HepG2 (cell line): ENCODE data around the gene SMG7. TPM values are rescaled to one million over a fixed set of nuclear protein-coding genes. Genes with fewer than 3 reads are reported as not detected.

Experiments used
- ATAC-seq: fragments of 200-7000 bp; cut with Tn5 transposase; 3 replicates; pipeline ENCODE4 v1.9.1; 2020; ENCODE audit warnings: mild to moderate bottlenecking, moderate library complexity
- BruUV-seq: library from RNA; stranded (reverse); fragments of 400-500 nt; replicated peaks from 2 replicates; lab custom pipeline; 2021; lab: Mats Ljungman, UMichigan
- CTCF ChIA-PET: fragments of 300-600 bp; formaldehyde crosslinking; extraction: SDS; loops from one replicate; lab custom pipeline; 2021; ENCODE audit warnings: low total read pairs, inconsistent platforms, low intra/inter-chr PET ratio; lab: Yijun Ruan, JAX
- POLR2A ChIA-PET: fragments of 350-600 bp; sonication (Branson Sonifier 250); formaldehyde crosslinking; loops from one replicate; lab custom pipeline; 2020; ENCODE audit warnings: antibody characterized with exemption, inconsistent platforms; lab: Yijun Ruan, JAX
- DNase-seq: peaks from one replicate; pipeline ENCODE4 v3.0.0-alpha.2; 2015; ENCODE audit warnings: low spot score
- FAIRE-seq: peaks from 3 replicates; lab custom pipeline; 2011; peaks lifted over from hg19 to GRCh38; lab: Jason Lieb, UNC
- H2AFZ ChIP-seq: one replicate; pipeline ENCODE4 v1.6.1; 2011; ENCODE audit warnings: low read length, inconsistent platforms
- H3K27ac ChIP-seq: fragments of 300-600 bp; 3 replicates; pipeline ENCODE4 v1.8.0; 2011; ENCODE audit warnings: mixed run types, mild to moderate bottlenecking, mixed read lengths, low read length, inconsistent platforms; ENCODE audit not compliant: insufficient read depth; ENCODE audit errors: extremely low read length
- H3K27me3 ChIP-seq, 2 experiments: fragments of 200-600 bp in 1 of 2; 2 replicates in 1 of 2; 3 replicates in 1 of 2; pipeline versions ENCODE4 v1.6.0 to v1.8.0; 2011; ENCODE audit warnings: low read length in 2 of 2, mild to moderate bottlenecking in 2 of 2, moderate library complexity in 2 of 2, inconsistent platforms in 1 of 2; ENCODE audit not compliant: insufficient read depth in 2 of 2, control insufficient read depth in 1 of 2
- H3K36me3 ChIP-seq, 2 experiments: fragments of 200-600 bp in 1 of 2; replicated peaks in 1 of 2; 2 replicates in 1 of 2; 3 replicates in 1 of 2; pipeline versions ENCODE4 v1.5.1 to v1.8.0; 2011; ENCODE audit warnings: low read length in 2 of 2, inconsistent platforms in 1 of 2; ENCODE audit not compliant: insufficient read depth in 2 of 2, control insufficient read depth in 1 of 2
- H3K4me1 ChIP-seq: 2 replicates; pipeline ENCODE4 v1.5.1; 2012; ENCODE audit warnings: low read length, inconsistent platforms; ENCODE audit not compliant: insufficient read depth
- H3K4me2 ChIP-seq: 2 replicates; pipeline ENCODE4 v1.6.0; 2011; ENCODE audit warnings: low read depth, low read length, inconsistent platforms
- H3K4me3 ChIP-seq, 3 experiments: fragments of 200-600 bp in 1 of 3; sonication (generic), shearing (Covaris generic) in 1 of 3; replicated peaks in 1 of 3; 2 replicates each; pipeline ENCODE4 v1.5.1; 2011 to 2016; ENCODE audit warnings: low read length in 3 of 3, inconsistent platforms in 2 of 3, low read depth in 2 of 3, mild to moderate bottlenecking in 2 of 3, control low read depth in 1 of 3, mixed read lengths in 1 of 3; ENCODE audit not compliant: insufficient read depth in 1 of 3
- H3K79me2 ChIP-seq: one replicate; pipeline ENCODE4 v1.6.1; 2011; ENCODE audit warnings: low read length, inconsistent platforms; ENCODE audit not compliant: insufficient read depth
- H3K9ac ChIP-seq: 2 replicates; pipeline ENCODE4 v1.6.0; 2011; ENCODE audit warnings: mild to moderate bottlenecking, low read depth, low read length, inconsistent platforms; ENCODE audit not compliant: insufficient read depth
- H3K9me3 ChIP-seq: 2 replicates; pipeline ENCODE4 v1.5.1; 2012; ENCODE audit warnings: mild to moderate bottlenecking, low read length
- H4K20me1 ChIP-seq: 2 replicates; pipeline ENCODE4 v1.6.0; 2011; ENCODE audit warnings: inconsistent platforms, mild to moderate bottlenecking, low read length, moderate library complexity; ENCODE audit not compliant: insufficient read depth
- AGO2 ChIP-seq: fragments of 200-400 bp; formaldehyde crosslinking; optimal IDR thresholded peaks from 2 replicates; pipeline ENCODE3; 2017; ENCODE audit warnings: mild to moderate bottlenecking, low read depth, low read length, moderate library complexity
- AKAP8 ChIP-seq: sonication (generic); formaldehyde crosslinking; IDR thresholded peaks from 2 replicates; pipeline ENCODE4 v1.5.1; 2020; ENCODE audit warnings: mild to moderate bottlenecking, missing genetic modification reagents
- CEBPB ChIP-seq: IDR thresholded peaks from 2 replicates; pipeline ENCODE4 v1.6.1; 2011; ENCODE audit warnings: low read depth, low read length, improper control_type of control experiment, borderline replicate concordance
- HOXA7 ChIP-seq: sonication (generic); formaldehyde crosslinking; IDR thresholded peaks from 2 replicates; pipeline ENCODE4 v1.8.1; 2022; ENCODE audit warnings: mild to moderate bottlenecking, missing genetic modification reagents, moderate library complexity
- POLR2AphosphoS2 ChIP-seq: IDR thresholded peaks from 2 replicates; pipeline ENCODE4 v1.6.1; 2011; ENCODE audit warnings: low read depth, low read length, improper control_type of control experiment
- RERE ChIP-seq: IDR thresholded peaks from 2 replicates; pipeline ENCODE4 v1.6.1; 2016; ENCODE audit warnings: low read depth, missing genetic modification reagents, missing compliant biosample characterization
- TGIF2 ChIP-seq: IDR thresholded peaks from 2 replicates; pipeline ENCODE4 v1.6.1; 2016; ENCODE audit warnings: control low read depth, missing compliant biosample characterization
- ZNF207 ChIP-seq: fragments of 450-650 bp; IDR thresholded peaks from 2 replicates; pipeline ENCODE4 v1.6.1; 2016; ENCODE audit warnings: antibody characterized with exemption, borderline replicate concordance
- ZNF496 ChIP-seq: sonication (generic); formaldehyde crosslinking; IDR thresholded peaks from 2 replicates; pipeline ENCODE4 v1.8.1; 2023; ENCODE audit warnings: mild to moderate bottlenecking, moderate library complexity, missing genetic modification reagents; ENCODE audit not compliant: insufficient replicate concordance
- ZNF569 ChIP-seq: sonication (generic); formaldehyde crosslinking; IDR thresholded peaks from 2 replicates; pipeline ENCODE4 v1.5.0; 2020; ENCODE audit warnings: mild to moderate bottlenecking, missing genetic modification reagents, moderate library complexity, borderline replicate concordance
- ZNF652 ChIP-seq: IDR thresholded peaks from 2 replicates; pipeline ENCODE4 v1.6.1; 2016; ENCODE audit warnings: low read depth, borderline replicate concordance
- ZNF747 ChIP-seq: sonication (generic); formaldehyde crosslinking; IDR thresholded peaks from 2 replicates; pipeline ENCODE4 v1.8.1; 2023; ENCODE audit warnings: missing genetic modification reagents, mild to moderate bottlenecking, borderline replicate concordance
- ZZZ3 ChIP-seq: sonication (generic); formaldehyde crosslinking; IDR thresholded peaks from 2 replicates; pipeline ENCODE4 v1.4.0; 2020; ENCODE audit warnings: missing genetic modification reagents, mild to moderate bottlenecking, borderline replicate concordance
- WGBS: methylation state at CpG from one replicate; pipeline ENCODE4 v1.1.6; 2017; ENCODE audit warnings: low lambda C conversion rate; 5-methylcytosine and 5-hydroxymethylcytosine counted together
- in situ Hi-C: cut with HindIII; loops from 2 replicates; pipeline ENCODE4 v1.10.0; 2017; ENCODE audit warnings: low pct_unique_long_range_greater_than_20kb; ENCODE audit not compliant: extremely low pct_ligation_motif_present
- intact Hi-C: fragments of 100-400 bp; cut with micrococcal nuclease; formaldehyde crosslinking; loops from one replicate; pipeline ENCODE4 v1.10.0; 2022; ENCODE audit not compliant: unreplicated experiment
- polyA plus RNA-seq, 8 experiments: library from polyadenylated mRNA; depleted of rRNA in 3 of 8; stranded (reverse) in 7 of 8; unstranded in 1 of 8; fragments of >200 nt; fragmentation: Illumina TruSeq in 4 of 8; extraction: Trizol in 4 of 8; gene quantifications; 2 replicates each; pipeline versions ENCODE4 v1.2.1 to v1.2.3, GENCODE V29; 2011 to 2016; ENCODE audit warnings: low read depth in 4 of 8, missing spikeins in 1 of 8, mixed read lengths in 1 of 8; ENCODE audit not compliant: insufficient read depth in 1 of 8
- total RNA-seq, 5 experiments: library from RNA; depleted of rRNA; stranded (reverse); fragments of >200 nt; fragmentation: Illumina TruSeq; extraction: Trizol; gene quantifications; 2 replicates each; pipeline ENCODE4 v1.2.3, GENCODE V29; 2016; ENCODE audit warnings: low read depth in 1 of 5

SMG7 gene
- total and polyA plus RNA-seq, 2 of the 13 experiments (the other 11 are each of a cell fraction or from before 2014, with no cell fraction given) = 14.9 to 27.9 TPM

- Histone ChIP-seq H3K4me2 (no peak overlapping the region), H3K4me3 (no peak overlapping the region), H2AFZ (no peak overlapping the region), H3K79me2 (no peaks in the 10 kb centered on the region), H3K9ac (no peak overlapping the region), H3K36me3 (no peaks in the 10 kb centered on the region), H3K9me3 (no peaks in the 10 kb centered on the region), H3K27ac (no peak overlapping the region), H3K4me1 (no peaks in the 10 kb centered on the region), H3K27me3 (peaks cover 0 to 5% of the 10 kb centered on the region in 2 experiments; a peak in 1 of 5 replicates), H4K20me1 (no peaks in the 10 kb centered on the region)
- in situ Hi-C loops = no loop called here
- intact Hi-C loops = no loop called here
- POLR2A ChIA-PET = no interaction called here
- ATAC-seq (no peak), FAIRE-seq (no peak), DNase-seq (no peak)
- BruUV-seq = no TSS peak
- TF ChIP-seq CEBPB (peak; percentile 37; the same call in 1 of the 2 replicates), ZNF652 (CRISPR knock-in tag) (no peak)
- 0% methylated on average over 1 of the region's 1 CpG for WGBS
- CTCF ChIA-PET = no interaction called here
Measured at GRCh38 chr1:183423541-183423940, 48.8 kb upstream of the SMG7 start.

GRCh38 chr1:183424691-183425090 lies 47.6 kb upstream of the SMG7 start:
- intact Hi-C loops = no loop called here
- Histone ChIP-seq H3K4me2 (no peak overlapping the region), H4K20me1 (no peaks in the 10 kb centered on the region), H3K9ac (no peak overlapping the region), H3K27ac (no peak overlapping the region), H3K27me3 (peaks cover 0 to 2% of the 10 kb centered on the region in 2 experiments; a peak in 1 of 5 replicates), H3K36me3 (no peaks in the 10 kb centered on the region), H3K9me3 (no peaks in the 10 kb centered on the region), H3K79me2 (no peaks in the 10 kb centered on the region), H2AFZ (no peak overlapping the region), H3K4me3 (no peak overlapping the region), H3K4me1 (no peaks in the 10 kb centered on the region)
- POLR2A ChIA-PET = no interaction called here
- no peak for ATAC-seq
- CTCF ChIA-PET = no interaction called here
- in situ Hi-C loops = no loop called here
- no peak for FAIRE-seq
- BruUV-seq = no TSS peak
- DNase-seq = no peak
- TF ChIP-seq TGIF2 (CRISPR knock-in tag) (no peak), AGO2 (no peak), ZNF496 (no peak), ZZZ3 (CRISPR knock-in tag) (no peak), ZNF569 (CRISPR knock-in tag) (no peak), RERE (CRISPR knock-in tag) (no peak), POLR2AphosphoS2 (no peak), HOXA7 (CRISPR knock-in tag) (no peak), ZNF747 (no peak), ZNF207 (no peak), AKAP8 (CRISPR knock-in tag) (no peak)
